K562 (cell line): Measurements from ENCODE around the gene MUC22. TPM values are rescaled to one million over a fixed set of nuclear protein-coding genes. Genes with fewer than 3 reads are reported as not detected.

Experiments
- CLOCK ChIP-seq: fragments of 250-450 bp; sonication (Bioruptor Pico); IDR thresholded peaks from 2 replicates; pipeline ENCODE4 v1.4.0; 2020; ENCODE audit warnings: mild to moderate bottlenecking, moderate library complexity, borderline replicate concordance
- E2F4 ChIP-seq: sonication (generic); formaldehyde crosslinking; IDR thresholded peaks from 2 replicates; pipeline ENCODE4 v1.8.0; 2022; ENCODE audit warnings: mild to moderate bottlenecking, low read depth, missing genetic modification reagents
- E2F5 ChIP-seq: sonication (generic); formaldehyde crosslinking; IDR thresholded peaks from 2 replicates; pipeline ENCODE4 v1.8.0; 2022; ENCODE audit warnings: mild to moderate bottlenecking, missing genetic modification reagents
- ETS1 ChIP-seq: conservative IDR thresholded peaks from 2 replicates; pipeline ENCODE4 v1.6.1; 2011; ENCODE audit warnings: low read depth, mild to moderate bottlenecking, low read length; ENCODE audit not compliant: control insufficient read depth
- FOXK1 ChIP-seq: sonication (generic); formaldehyde crosslinking; IDR thresholded peaks from 2 replicates; pipeline ENCODE4 v1.8.0; 2022; ENCODE audit warnings: missing genetic modification reagents, mild to moderate bottlenecking, borderline replicate concordance
- MAZ ChIP-seq, 2 experiments: fragments of 450-650 bp in 1 of 2; sonication (generic) in 1 of 2; formaldehyde crosslinking; IDR thresholded peaks in 1 of 2; conservative IDR thresholded peaks in 1 of 2; 2 replicates each; pipeline versions ENCODE4 v1.4.0 to v1.5.0; 2020; ENCODE audit warnings: mild to moderate bottlenecking in 1 of 2, missing genetic modification reagents in 1 of 2
- RBM25 ChIP-seq: fragments of 200-400 bp; formaldehyde crosslinking; IDR thresholded peaks from 2 replicates; pipeline ENCODE4 v1.6.1; 2018; ENCODE audit warnings: low read length, low read depth, moderate library complexity; ENCODE audit not compliant: severe bottlenecking
- TAF1 ChIP-seq: IDR thresholded peaks from 2 replicates; pipeline ENCODE4 v1.6.1; 2011; ENCODE audit warnings: mild to moderate bottlenecking, low read length, moderate library complexity; ENCODE audit not compliant: insufficient read depth, control insufficient read depth, severe bottlenecking; ENCODE audit errors: extremely low read depth
- TFAM ChIP-seq: fragments of 250-450 bp; sonication (Bioruptor Pico); conservative IDR thresholded peaks from 2 replicates; pipeline ENCODE4 v1.5.0; 2021; ENCODE audit warnings: mild to moderate bottlenecking, moderate library complexity
- TRIM28 ChIP-seq: fragments of 450-650 bp; IDR thresholded peaks from 2 replicates; pipeline ENCODE4 v1.6.1; 2017
- VEZF1 ChIP-seq: fragments of 200-800 bp; sonication (Bioruptor generic); IDR thresholded peaks from 2 replicates; pipeline ENCODE4 v1.6.1; 2017; ENCODE audit warnings: missing genetic modification characterization, missing compliant biosample characterization
- ZNF184 ChIP-seq: sonication (generic); formaldehyde crosslinking; IDR thresholded peaks from 2 replicates; pipeline ENCODE4 v1.5.0; 2020; ENCODE audit warnings: missing genetic modification reagents
- ZNF592 ChIP-seq: fragments of 450-650 bp; IDR thresholded peaks from 2 replicates; pipeline ENCODE4 v1.6.1; 2017; ENCODE audit warnings: antibody characterized with exemption, mild to moderate bottlenecking
- ZNF766 ChIP-seq: fragments of 200-800 bp; sonication (Bioruptor generic); conservative IDR thresholded peaks from 2 replicates; pipeline ENCODE4 v1.6.1; 2016; ENCODE audit warnings: missing genetic modification characterization, missing compliant biosample characterization
- polyA plus RNA-seq, 8 experiments: library from polyadenylated mRNA; depleted of rRNA in 4 of 8; stranded (reverse) in 5 of 8; unstranded in 3 of 8; fragments of >200 nt; fragmentation: Nextera tagmentation in 2 of 8; fragmentation: Illumina TruSeq in 1 of 8; extraction: Ambion mirVana in 2 of 8; extraction: Trizol in 1 of 8; gene quantifications; 2 replicates each; pipeline versions ENCODE4 v1.2.1 to v1.2.3, GENCODE V29; 2011 to 2014; ENCODE audit warnings: inconsistent platforms in 1 of 8, missing spikeins in 1 of 8
- total RNA-seq, 7 experiments: library from RNA; depleted of rRNA in 6 of 7; stranded (reverse); fragments of >200 nt in 6 of 7; fragmentation: Illumina TruSeq in 2 of 7; extraction: Trizol in 2 of 7; gene quantifications; 2 replicates each; pipeline versions ENCODE4 v1.2.1 to v1.2.3, GENCODE V29; 2011 to 2021; ENCODE audit warnings: low replicate concordance in 1 of 7

Gene MUC22
- total and polyA plus RNA-seq, 9 of the 15 experiments (the other 6 are each of a cell fraction or from before 2014, with no cell fraction given) = 0.01 to 0.03 TPM; not detected in 7

- TF ChIP-seq TFAM (no peak), TAF1 (no peak), RBM25 (no peak), ZNF766 (CRISPR knock-in tag) (no peak), TRIM28 (no peak), FOXK1 (CRISPR knock-in tag) (no peak), E2F5 (CRISPR knock-in tag) (no peak), VEZF1 (0 out of 2 replicates have a peak, but pooled peaks have one; percentile 12), ZNF184 (no peak), E2F4 (CRISPR knock-in tag) (no peak), ETS1 (no peak), ZNF592 (no peak), MAZ (CRISPR knock-in tag; conservative IDR thresholded peaks at IDR 0.05 in 1 of 2, IDR thresholded peaks at IDR 0.05 in 1 of 2) (no peak; a peak in 1 of 4 replicates), CLOCK (no peak)
Measured at GRCh38 chr6:31083742-31084354, 73.6 kb downstream of the MUC22 start (continued).
